Measurements from ENCODE around the gene BMPR1B.

BMPR1B gene

GRCh38 chr4:94940520-94940908 lies 182.8 kb downstream of the BMPR1B start:
- no CpG with 5 or more reads among the region's 5 CpGs for WGBS (ENCODE audit: insufficient coverage, insufficient read length)
- Histone ChIP-seq H3K27ac (ENCODE audit: low read length) (no peak overlapping the region), H3K4me1 (ENCODE audit: control insufficient read depth, insufficient read depth, low read length) (no peaks in the 10 kb centered on the region), H3K36me3 (ENCODE audit: control insufficient read depth, insufficient read depth, low read length) (no peaks in the 10 kb centered on the region), H3K4me3 (ENCODE audit: low read length) (no peak overlapping the region), H3K27me3 (ENCODE audit: control insufficient read depth, insufficient read depth, low read length) (no peaks in the 10 kb centered on the region), H3K9me3 (ENCODE audit: control insufficient read depth, insufficient read depth, low read length) (no peaks in the 10 kb centered on the region)
- no peak for DNase-seq (ENCODE audit: low read depth, low spot score)

- H3K27me3 ChIP-seq (ENCODE audit: control insufficient read depth, insufficient read depth, low read length), result no peaks in the 10 kb centered on the region
- H3K9me3 ChIP-seq (ENCODE audit: control insufficient read depth, insufficient read depth, low read length), result no peaks in the 10 kb centered on the region
- no peaks in the 10 kb centered on the region for H3K4me1 ChIP-seq (ENCODE audit: control insufficient read depth, insufficient read depth, low read length)
- no peak overlapping the region for H3K27ac ChIP-seq (ENCODE audit: low read length)
- no peak for DNase-seq (ENCODE audit: low read depth, low spot score)
- H3K4me3 ChIP-seq (ENCODE audit: low read length), result no peak overlapping the region
- H3K36me3 ChIP-seq (ENCODE audit: control insufficient read depth, insufficient read depth, low read length), result no peaks in the 10 kb centered on the region
- WGBS (ENCODE audit: insufficient coverage, insufficient read length), result no CpG with 5 or more reads among the region's 3 CpGs
These were observed 184.0 kb downstream of the BMPR1B start for GRCh38 chr4:94941706-94942105.

GRCh38 chr4:94944726-94945125 lies 187.0 kb downstream of the BMPR1B start:
- H3K27ac ChIP-seq (ENCODE audit: low read length), result no peak overlapping the region
- H3K9me3 ChIP-seq (ENCODE audit: control insufficient read depth, insufficient read depth, low read length), result no peaks in the 10 kb centered on the region
- peaks cover 2% of the 10 kb centered on the region; the same call in 1 of the 2 replicates for H3K4me1 ChIP-seq (ENCODE audit: control insufficient read depth, insufficient read depth, low read length)
- DNase-seq (ENCODE audit: low read depth, low spot score), result no peak
- H3K36me3 ChIP-seq (ENCODE audit: control insufficient read depth, insufficient read depth, low read length), result no peaks in the 10 kb centered on the region
- WGBS (ENCODE audit: insufficient coverage, insufficient read length), result no CpG with 5 or more reads among the region's 2 CpGs
- no peaks in the 10 kb centered on the region for H3K27me3 ChIP-seq (ENCODE audit: control insufficient read depth, insufficient read depth, low read length)
- H3K4me3 ChIP-seq (ENCODE audit: low read length), result no peak overlapping the region

- DNase-seq (ENCODE audit: low read depth, low spot score), result no peak
- no peaks in the 10 kb centered on the region for H3K36me3 ChIP-seq (ENCODE audit: control insufficient read depth, insufficient read depth, low read length)
- no peaks in the 10 kb centered on the region for H3K9me3 ChIP-seq (ENCODE audit: control insufficient read depth, insufficient read depth, low read length)
- no peaks in the 10 kb centered on the region for H3K27me3 ChIP-seq (ENCODE audit: control insufficient read depth, insufficient read depth, low read length)
- H3K27ac ChIP-seq (ENCODE audit: low read length), result no peak overlapping the region
- H3K4me1 ChIP-seq (ENCODE audit: control insufficient read depth, insufficient read depth, low read length), result peaks cover 2% of the 10 kb centered on the region; the same call in 1 of the 2 replicates
- H3K4me3 ChIP-seq (ENCODE audit: low read length), result no peak overlapping the region
- no CpG with 5 or more reads among the region's 4 CpGs for WGBS (ENCODE audit: insufficient coverage, insufficient read length)
These were observed 189.9 kb downstream of the BMPR1B start for GRCh38 chr4:94947681-94948108.

- no CpG with 5 or more reads among the region's 2 CpGs for WGBS (ENCODE audit: insufficient coverage, insufficient read length)
These were observed 196.5 kb downstream of the BMPR1B start for GRCh38 chr4:94954251-94954650.

GRCh38 chr4:94957030-94957429 lies 199.3 kb downstream of the BMPR1B start:
- Histone ChIP-seq H3K27me3 (ENCODE audit: control insufficient read depth, insufficient read depth, low read length) (no peaks in the 10 kb centered on the region), H3K4me1 (ENCODE audit: control insufficient read depth, insufficient read depth, low read length) (no peaks in the 10 kb centered on the region), H3K36me3 (ENCODE audit: control insufficient read depth, insufficient read depth, low read length) (no peaks in the 10 kb centered on the region), H3K9me3 (ENCODE audit: control insufficient read depth, insufficient read depth, low read length) (no peaks in the 10 kb centered on the region), H3K27ac (ENCODE audit: low read length) (no peak overlapping the region), H3K4me3 (ENCODE audit: low read length) (no peak overlapping the region)
- peak; percentile 16 for DNase-seq (ENCODE audit: low read depth, low spot score)
- WGBS (ENCODE audit: insufficient coverage, insufficient read length), result no CpG with 5 or more reads among the region's 3 CpGs

More at GRCh38 chr4:94954251-94954650, 196.5 kb downstream of the BMPR1B start:
- Histone ChIP-seq H3K4me1 (ENCODE audit: control insufficient read depth, insufficient read depth, low read length) (no peaks in the 10 kb centered on the region), H3K27me3 (ENCODE audit: control insufficient read depth, insufficient read depth, low read length) (no peaks in the 10 kb centered on the region), H3K36me3 (ENCODE audit: control insufficient read depth, insufficient read depth, low read length) (no peaks in the 10 kb centered on the region), H3K4me3 (ENCODE audit: low read length) (no peak overlapping the region), H3K27ac (ENCODE audit: low read length) (no peak overlapping the region), H3K9me3 (ENCODE audit: control insufficient read depth, insufficient read depth, low read length) (no peaks in the 10 kb centered on the region)
- DNase-seq (ENCODE audit: low read depth, low spot score), result no peak

- Histone ChIP-seq H3K4me3 (ENCODE audit: low read length) (no peak overlapping the region), H3K9me3 (ENCODE audit: control insufficient read depth, insufficient read depth, low read length) (no peaks in the 10 kb centered on the region), H3K4me1 (ENCODE audit: control insufficient read depth, insufficient read depth, low read length) (no peaks in the 10 kb centered on the region), H3K27me3 (ENCODE audit: control insufficient read depth, insufficient read depth, low read length) (no peaks in the 10 kb centered on the region), H3K27ac (ENCODE audit: low read length) (no peak overlapping the region), H3K36me3 (ENCODE audit: control insufficient read depth, insufficient read depth, low read length) (no peaks in the 10 kb centered on the region)
- no CpG with 5 or more reads among the region's 1 CpG for WGBS (ENCODE audit: insufficient coverage, insufficient read length)
- no peak for DNase-seq (ENCODE audit: low read depth, low spot score)
These were observed 201.6 kb downstream of the BMPR1B start for GRCh38 chr4:94959307-94959706.

GRCh38 chr4:94960708-94961107 lies 203.0 kb downstream of the BMPR1B start:
- no peaks in the 10 kb centered on the region for H3K4me1 ChIP-seq (ENCODE audit: control insufficient read depth, insufficient read depth, low read length)
- no peak for DNase-seq (ENCODE audit: low read depth, low spot score)
- no peaks in the 10 kb centered on the region for H3K27me3 ChIP-seq (ENCODE audit: control insufficient read depth, insufficient read depth, low read length)
- H3K36me3 ChIP-seq (ENCODE audit: control insufficient read depth, insufficient read depth, low read length), result no peaks in the 10 kb centered on the region
- H3K4me3 ChIP-seq (ENCODE audit: low read length), result no peak overlapping the region
- WGBS (ENCODE audit: insufficient coverage, insufficient read length), result no CpG with 5 or more reads among the region's 1 CpG
- H3K27ac ChIP-seq (ENCODE audit: low read length), result no peak overlapping the region
- no peaks in the 10 kb centered on the region for H3K9me3 ChIP-seq (ENCODE audit: control insufficient read depth, insufficient read depth, low read length)

- Histone ChIP-seq H3K4me3 (ENCODE audit: low read length) (no peak overlapping the region), H3K36me3 (ENCODE audit: control insufficient read depth, insufficient read depth, low read length) (no peaks in the 10 kb centered on the region), H3K27me3 (ENCODE audit: control insufficient read depth, insufficient read depth, low read length) (no peaks in the 10 kb centered on the region), H3K27ac (ENCODE audit: low read length) (no peak overlapping the region), H3K4me1 (ENCODE audit: control insufficient read depth, insufficient read depth, low read length) (no peaks in the 10 kb centered on the region), H3K9me3 (ENCODE audit: control insufficient read depth, insufficient read depth, low read length) (no peaks in the 10 kb centered on the region)
- no peak for DNase-seq (ENCODE audit: low read depth, low spot score)
- 100% methylated on average over 2 of the region's 2 CpGs for WGBS (ENCODE audit: insufficient coverage, insufficient read length)
These were observed 203.7 kb downstream of the BMPR1B start for GRCh38 chr4:94961420-94961819.

- no peaks in the 10 kb centered on the region for H3K9me3 ChIP-seq (ENCODE audit: control insufficient read depth, insufficient read depth, low read length)
- H3K27me3 ChIP-seq (ENCODE audit: control insufficient read depth, insufficient read depth, low read length), result no peaks in the 10 kb centered on the region
- H3K36me3 ChIP-seq (ENCODE audit: control insufficient read depth, insufficient read depth, low read length), result no peaks in the 10 kb centered on the region
- H3K27ac ChIP-seq (ENCODE audit: low read length), result no peak overlapping the region
- H3K4me3 ChIP-seq (ENCODE audit: low read length), result no peak overlapping the region
- no peaks in the 10 kb centered on the region for H3K4me1 ChIP-seq (ENCODE audit: control insufficient read depth, insufficient read depth, low read length)
- DNase-seq (ENCODE audit: low read depth, low spot score), result no peak
These were observed 204.7 kb downstream of the BMPR1B start for GRCh38 chr4:94962484-94962883.

- Histone ChIP-seq H3K9me3 (ENCODE audit: control insufficient read depth, insufficient read depth, low read length) (no peaks in the 10 kb centered on the region), H3K27ac (ENCODE audit: low read length) (no peak overlapping the region), H3K27me3 (ENCODE audit: control insufficient read depth, insufficient read depth, low read length) (no peaks in the 10 kb centered on the region), H3K4me1 (ENCODE audit: control insufficient read depth, insufficient read depth, low read length) (no peaks in the 10 kb centered on the region), H3K36me3 (ENCODE audit: control insufficient read depth, insufficient read depth, low read length) (no peaks in the 10 kb centered on the region), H3K4me3 (ENCODE audit: low read length) (no peak overlapping the region)
- DNase-seq (ENCODE audit: low read depth, low spot score), result no peak
These were observed 208.1 kb downstream of the BMPR1B start for GRCh38 chr4:94965852-94966251.

Data from iPS DF 6.9 (cell line).